Activated B cell treated with CpG ODN at 0.5 μM for 24 hours (primary cell): ENCODE data around the gene RASGRF2. TPM values are rescaled to one million over a fixed set of nuclear protein-coding genes. Genes with fewer than 3 reads are reported as not detected.

Experiments used
- ATAC-seq: fragments of 200-7000 bp; cut with Tn5 transposase; one replicate; pipeline ENCODE4 v1.10.0; 2021; ENCODE audit warnings: low read depth, mild to moderate bottlenecking, moderate library complexity
- CTCF ChIA-PET: fragments of 350-600 bp; sonication (Branson Sonifier 250); formaldehyde crosslinking; loops from one replicate; lab custom pipeline; 2021; ENCODE audit warnings: antibody characterized with exemption; lab: Charles Lee
- POLR2A ChIA-PET: fragments of 350-600 bp; sonication (Branson Sonifier 250); formaldehyde crosslinking; loops from one replicate; lab custom pipeline; 2021; ENCODE audit warnings: antibody characterized with exemption; lab: Charles Lee
- DNase-seq: peaks from one replicate; pipeline ENCODE4 v3.0.0; 2022
- H3K27ac Mint-ChIP-seq: one replicate; pipeline ENCODE4 v1.8.0; 2020; ENCODE audit warnings: mixed read lengths
- H3K27me3 Mint-ChIP-seq: one replicate; pipeline ENCODE4 v1.8.0; 2021; ENCODE audit warnings: mixed read lengths
- H3K36me3 Mint-ChIP-seq: one replicate; pipeline ENCODE4 v1.8.0; 2021; ENCODE audit warnings: low read depth, mixed read lengths
- H3K4me1 Mint-ChIP-seq: one replicate; pipeline ENCODE4 v1.8.0; 2021; ENCODE audit warnings: mixed read lengths
- H3K4me3 Mint-ChIP-seq: one replicate; pipeline ENCODE4 v1.8.0; 2020; ENCODE audit warnings: mild to moderate bottlenecking, mixed read lengths
- H3K9me3 Mint-ChIP-seq: one replicate; pipeline ENCODE4 v1.8.0; 2020; ENCODE audit warnings: mixed read lengths
- CTCF ChIP-seq: fragments of 200-600 bp; IDR thresholded peaks from one replicate; pipeline ENCODE4 v1.8.0; 2022; ENCODE audit warnings: antibody characterized with exemption, mild to moderate bottlenecking
- intact Hi-C: fragments of 100-400 bp; cut with micrococcal nuclease; formaldehyde crosslinking; loops from one replicate; pipeline ENCODE4 v1.15.1; 2024
- total RNA-seq: library from RNA; stranded (reverse); gene quantifications from 2 replicates; pipeline ENCODE4 v1.2.3, GENCODE V29; 2022

Gene RASGRF2
- total RNA-seq, 1 donor from 2014 or later = 0.64 TPM

GRCh38 chr5:80986382-80986781, 26.2 kb downstream of the RASGRF2 start:
- Mint-ChIP-seq H3K27me3 (peaks cover 9% of the 10 kb centered on the region), H3K36me3 (no peaks in the 10 kb centered on the region), H3K9me3 (no peaks in the 10 kb centered on the region), H3K4me3 (no peak overlapping the region), H3K27ac (no peak overlapping the region), H3K4me1 (no peaks in the 10 kb centered on the region)
- ChIA-PET POLR2A (no interaction called here), CTCF (no interaction called here)
- DNase-seq = no peak
- intact Hi-C loops = no loop called here
- ATAC-seq = no peak
- no peak for TF ChIP-seq CTCF

- CTCF ChIA-PET = no interaction called here
- intact Hi-C loops = no loop called here
- DNase-seq (no peak), ATAC-seq (no peak)
- H3K36me3 Mint-ChIP-seq = no peaks in the 10 kb centered on the region
- no peak for TF ChIP-seq CTCF
- peaks cover 9% of the 10 kb centered on the region for H3K27me3 Mint-ChIP-seq
- POLR2A ChIA-PET = no interaction called here
- no peaks in the 10 kb centered on the region for H3K4me1 Mint-ChIP-seq
- H3K27ac Mint-ChIP-seq = no peak overlapping the region
- H3K9me3 Mint-ChIP-seq = no peaks in the 10 kb centered on the region
- no peak overlapping the region for H3K4me3 Mint-ChIP-seq
Measured at GRCh38 chr5:80987078-80987766, 27.1 kb downstream of the RASGRF2 start.

- DNase-seq = no peak
- no peaks in the 10 kb centered on the region for H3K36me3 Mint-ChIP-seq
- ChIA-PET POLR2A (no interaction called here), CTCF (no interaction called here)
- no peaks in the 10 kb centered on the region for H3K9me3 Mint-ChIP-seq
- H3K27ac Mint-ChIP-seq = no peak overlapping the region
- no peaks in the 10 kb centered on the region for H3K4me1 Mint-ChIP-seq
- no peak for TF ChIP-seq CTCF
- ATAC-seq = no peak
- intact Hi-C loops = no loop called here
- H3K4me3 Mint-ChIP-seq = no peak overlapping the region
- peaks cover 9% of the 10 kb centered on the region for H3K27me3 Mint-ChIP-seq
Measured at GRCh38 chr5:80988419-80988935, 28.3 kb downstream of the RASGRF2 start.

- no peaks in the 10 kb centered on the region for H3K4me1 Mint-ChIP-seq
- H3K27ac Mint-ChIP-seq = no peak overlapping the region
- H3K36me3 Mint-ChIP-seq = no peaks in the 10 kb centered on the region
- H3K4me3 Mint-ChIP-seq = no peak overlapping the region
- POLR2A ChIA-PET = no interaction called here
- peaks cover 9% of the 10 kb centered on the region for H3K27me3 Mint-ChIP-seq
- no peak for DNase-seq
- ATAC-seq = no peak
- no peak for TF ChIP-seq CTCF
- CTCF ChIA-PET = no interaction called here
- intact Hi-C loops = no loop called here
- H3K9me3 Mint-ChIP-seq = no peaks in the 10 kb centered on the region
Measured at GRCh38 chr5:80989883-80990282, 29.7 kb downstream of the RASGRF2 start.

GRCh38 chr5:80990527-80990926, 30.4 kb downstream of the RASGRF2 start:
- Mint-ChIP-seq H3K4me1 (no peaks in the 10 kb centered on the region), H3K27me3 (peaks cover 9% of the 10 kb centered on the region), H3K36me3 (no peaks in the 10 kb centered on the region), H3K9me3 (no peaks in the 10 kb centered on the region), H3K4me3 (no peak overlapping the region), H3K27ac (no peak overlapping the region)
- TF ChIP-seq CTCF = no peak
- DNase-seq = no peak
- intact Hi-C loops = no loop called here
- ChIA-PET POLR2A (no interaction called here), CTCF (no interaction called here)
- no peak for ATAC-seq
